Uterine smooth muscle cell (primary cell): ENCODE measurements around the gene GLS. TPM values are rescaled to one million over a fixed set of nuclear protein-coding genes. Genes with fewer than 3 reads are reported as not detected.

Experiments used
- total RNA-seq: library from RNA; depleted of rRNA; stranded (reverse); fragments of >200 nt; gene quantifications from 2 replicates; pipeline ENCODE4 v1.2.3, GENCODE V29; 2014

Gene GLS
- 161 and 275 TPM in 2 replicates for total RNA-seq

DNA sequence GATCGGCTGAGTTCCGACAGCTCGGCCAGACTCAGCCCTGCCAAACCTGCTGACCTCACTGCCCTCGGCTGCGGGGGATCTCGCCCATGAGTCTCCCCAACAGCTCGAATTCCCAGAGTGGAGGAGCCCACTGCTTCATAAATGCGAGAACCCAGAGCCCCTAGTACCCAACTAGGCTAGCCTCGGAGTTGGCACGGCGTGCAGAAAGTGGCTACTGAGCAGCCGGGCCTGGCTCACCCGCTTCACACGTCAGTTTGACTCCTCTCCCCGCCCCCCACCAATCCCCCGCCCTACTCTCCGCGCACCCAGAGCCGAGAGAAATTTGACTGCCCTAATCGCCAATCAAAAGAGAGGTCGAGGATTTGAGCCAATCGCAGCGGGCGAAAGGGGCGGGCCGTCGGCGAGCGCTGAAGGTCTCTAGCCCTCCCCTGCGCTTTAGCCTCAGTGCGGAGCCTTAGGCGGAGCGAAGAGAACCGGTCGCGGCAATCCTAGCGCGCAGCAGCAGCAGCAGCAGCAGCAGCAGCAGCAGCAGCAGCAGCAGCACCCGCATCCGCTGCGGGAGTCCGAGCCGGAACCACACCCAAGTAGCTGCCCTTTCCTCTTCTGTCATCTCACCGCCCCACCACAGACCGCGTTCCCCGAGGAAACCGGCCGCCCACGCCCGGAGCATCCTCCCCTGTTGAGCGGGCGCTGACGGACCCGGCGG, at the start of gene GLS:
Gene GLS, plus strand, starts transcription at position 444 of the 706 bp plus-strand sequence. CDS start 264 bp downstream, outside the sequence.

DNA sequence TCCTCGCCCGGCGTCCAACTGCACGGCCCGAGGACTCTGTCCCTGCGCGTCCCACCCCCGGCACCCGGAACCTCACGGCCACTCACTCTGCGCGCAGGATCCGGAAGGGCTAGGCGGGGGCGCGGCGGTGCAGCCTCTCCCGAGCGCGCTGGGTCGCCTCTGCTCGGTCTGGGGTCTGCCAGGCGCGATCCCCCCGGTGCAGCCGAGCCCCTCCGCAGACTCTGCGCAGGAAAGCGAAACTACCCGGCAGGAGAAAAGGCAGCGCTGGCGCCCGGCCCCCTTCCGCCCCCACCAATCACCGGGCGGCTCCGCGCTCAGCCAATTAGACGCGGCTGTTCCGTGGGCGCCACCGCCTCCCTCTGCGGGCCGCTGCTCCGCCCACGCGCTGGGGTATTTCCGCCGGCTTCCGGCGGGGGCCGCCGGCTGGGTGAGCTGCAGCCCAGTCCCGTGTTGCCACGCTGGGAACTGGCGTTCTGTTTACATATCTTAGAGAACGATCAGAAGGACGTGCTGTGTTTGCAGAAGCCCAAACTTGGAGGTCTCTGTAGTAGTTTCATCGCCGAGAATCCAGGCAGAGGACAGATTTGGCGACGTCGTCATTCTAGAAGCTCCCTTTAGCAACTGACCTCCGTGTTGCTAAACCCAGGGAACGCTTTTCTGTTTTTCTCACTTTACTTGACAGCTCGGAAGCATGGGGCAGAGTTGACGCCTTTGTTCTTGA, 133.5 kb downstream of the GLS start, which contains the start of gene STAT1:
Gene STAT1, minus strand, starts transcription at position 240 of the 721 bp plus-strand sequence. CDS start 4,168 bp downstream, outside the sequence.

Other genes starting within 250 kb of the GLS start
- gene NAB1, start 231.7 kb upstream of the GLS start, total RNA-seq = 29.0 and 34.6 TPM in 2 replicates
- gene STAT1, start 133.3 kb downstream of the GLS start, total RNA-seq = 90.0 and 109 TPM in 2 replicates